Neural crest cell (in vitro differentiated cells): ENCODE data around the gene MNT. TPM values are rescaled to one million over a fixed set of nuclear protein-coding genes. Genes with fewer than 3 reads are reported as not detected.

ENCODE experiments used
- DNase-seq: peaks from one replicate; pipeline ENCODE4 v3.0.0; 2021; ENCODE audit warnings: low read depth, mixed read lengths, low spot score
- H3K27ac Mint-ChIP-seq: one replicate; pipeline ENCODE4 v1.8.0; 2021; ENCODE audit warnings: mild to moderate bottlenecking, mixed read lengths; ENCODE audit not compliant: unreplicated experiment
- H3K27me3 Mint-ChIP-seq: 2 replicates; pipeline ENCODE4 v1.8.0; 2021; ENCODE audit warnings: low read depth, mild to moderate bottlenecking, mixed read lengths
- H3K36me3 Mint-ChIP-seq: 2 replicates; pipeline ENCODE4 v1.8.0; 2021; ENCODE audit warnings: low read depth, mild to moderate bottlenecking, mixed read lengths
- H3K4me1 Mint-ChIP-seq: 2 replicates; pipeline ENCODE4 v1.8.0; 2021; ENCODE audit warnings: mixed read lengths
- H3K4me3 Mint-ChIP-seq: one replicate; pipeline ENCODE4 v1.8.0; 2021; ENCODE audit warnings: mild to moderate bottlenecking, mixed read lengths
- H3K9me3 Mint-ChIP-seq: 2 replicates; pipeline ENCODE4 v1.8.0; 2021; ENCODE audit warnings: mixed read lengths
- total RNA-seq: library from RNA; stranded (reverse); gene quantifications from 2 replicates; pipeline ENCODE4 v1.2.1, GENCODE V29; 2021
- TF ChIP-seq, protein P1 (sequence below): fragments of 200-600 bp; sonication (generic); conservative IDR thresholded peaks from 2 replicates; pipeline ENCODE4 v1.5.0; 2021; ENCODE audit warnings: antibody characterized with exemption, mild to moderate bottlenecking

Gene MNT
- total RNA-seq, 1 donor from 2014 or later: 26.9 TPM

DNA sequence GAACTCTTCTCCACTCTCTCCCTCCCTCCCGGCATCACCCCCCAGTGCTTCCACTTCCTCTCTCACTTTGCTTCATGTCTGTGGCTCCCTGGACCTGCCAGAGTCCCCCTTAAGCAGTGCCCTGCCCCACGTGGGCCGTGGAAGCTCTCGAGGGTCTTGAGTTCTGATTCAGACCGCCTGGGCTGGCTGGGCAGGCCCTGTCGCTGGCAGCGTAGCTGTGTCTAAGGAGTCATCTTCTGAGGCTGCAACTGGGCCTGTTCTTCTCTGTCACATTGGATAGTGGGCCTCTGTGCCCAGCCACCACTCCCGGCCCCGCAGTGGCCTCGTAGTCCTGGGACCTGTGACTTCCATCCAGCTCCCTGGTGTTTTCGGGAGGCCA lies 30.7 kb downstream of the MNT start:
- no peaks in the 10 kb centered on the region for H3K9me3 Mint-ChIP-seq
- peaks cover 19% of the 10 kb centered on the region for H3K4me1 Mint-ChIP-seq
- TF ChIP-seq, protein P1, sequence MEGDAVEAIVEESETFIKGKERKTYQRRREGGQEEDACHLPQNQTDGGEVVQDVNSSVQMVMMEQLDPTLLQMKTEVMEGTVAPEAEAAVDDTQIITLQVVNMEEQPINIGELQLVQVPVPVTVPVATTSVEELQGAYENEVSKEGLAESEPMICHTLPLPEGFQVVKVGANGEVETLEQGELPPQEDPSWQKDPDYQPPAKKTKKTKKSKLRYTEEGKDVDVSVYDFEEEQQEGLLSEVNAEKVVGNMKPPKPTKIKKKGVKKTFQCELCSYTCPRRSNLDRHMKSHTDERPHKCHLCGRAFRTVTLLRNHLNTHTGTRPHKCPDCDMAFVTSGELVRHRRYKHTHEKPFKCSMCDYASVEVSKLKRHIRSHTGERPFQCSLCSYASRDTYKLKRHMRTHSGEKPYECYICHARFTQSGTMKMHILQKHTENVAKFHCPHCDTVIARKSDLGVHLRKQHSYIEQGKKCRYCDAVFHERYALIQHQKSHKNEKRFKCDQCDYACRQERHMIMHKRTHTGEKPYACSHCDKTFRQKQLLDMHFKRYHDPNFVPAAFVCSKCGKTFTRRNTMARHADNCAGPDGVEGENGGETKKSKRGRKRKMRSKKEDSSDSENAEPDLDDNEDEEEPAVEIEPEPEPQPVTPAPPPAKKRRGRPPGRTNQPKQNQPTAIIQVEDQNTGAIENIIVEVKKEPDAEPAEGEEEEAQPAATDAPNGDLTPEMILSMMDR: no peak
- no peaks in the 10 kb centered on the region for H3K27me3 Mint-ChIP-seq
- peak overlapping the region; percentile 81 for H3K27ac Mint-ChIP-seq
- no peaks in the 10 kb centered on the region for H3K36me3 Mint-ChIP-seq
- H3K4me3 Mint-ChIP-seq: no peak overlapping the region
- no peak for DNase-seq

DNA sequence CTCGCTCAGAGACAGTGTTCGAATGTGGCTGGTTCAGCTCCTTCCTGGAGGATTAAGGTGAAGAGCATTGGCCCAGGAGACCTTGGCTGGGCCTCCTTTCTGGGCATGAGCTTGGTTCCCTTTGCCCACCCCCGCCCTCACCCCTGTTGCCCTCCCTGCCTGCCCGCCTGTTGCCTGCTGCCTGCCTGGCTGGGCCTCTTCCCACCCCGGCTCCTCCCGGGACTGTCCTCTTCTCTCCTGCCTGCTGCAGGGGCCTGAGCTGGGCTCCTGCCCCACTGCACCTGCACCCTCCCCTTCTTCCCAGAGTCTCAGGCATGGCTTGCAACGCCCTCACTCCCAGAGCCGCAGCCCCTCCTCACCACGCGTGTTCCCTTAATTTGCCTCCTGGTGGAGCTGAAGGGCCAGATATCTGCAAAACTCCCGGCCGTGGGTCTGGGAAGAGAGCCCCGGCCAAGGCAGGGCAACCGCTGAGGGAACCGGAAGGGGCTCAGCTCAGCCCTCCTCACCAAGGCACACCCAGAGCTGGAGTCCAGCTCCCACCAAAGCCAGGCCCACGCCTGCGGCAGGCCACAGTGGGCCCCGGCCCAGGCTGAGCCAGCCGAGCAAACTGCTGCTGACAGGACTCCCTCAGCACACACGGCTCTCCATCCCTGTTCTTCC lies 31.2 kb downstream of the MNT start:
- Mint-ChIP-seq H3K4me3 (no peak overlapping the region), H3K27me3 (no peaks in the 10 kb centered on the region), H3K4me1 (peaks cover 14% of the 10 kb centered on the region), H3K9me3 (no peaks in the 10 kb centered on the region), H3K36me3 (no peaks in the 10 kb centered on the region), H3K27ac (peak overlapping the region; percentile 81)
- TF ChIP-seq, protein P1: no peak
- no peak for DNase-seq

DNA sequence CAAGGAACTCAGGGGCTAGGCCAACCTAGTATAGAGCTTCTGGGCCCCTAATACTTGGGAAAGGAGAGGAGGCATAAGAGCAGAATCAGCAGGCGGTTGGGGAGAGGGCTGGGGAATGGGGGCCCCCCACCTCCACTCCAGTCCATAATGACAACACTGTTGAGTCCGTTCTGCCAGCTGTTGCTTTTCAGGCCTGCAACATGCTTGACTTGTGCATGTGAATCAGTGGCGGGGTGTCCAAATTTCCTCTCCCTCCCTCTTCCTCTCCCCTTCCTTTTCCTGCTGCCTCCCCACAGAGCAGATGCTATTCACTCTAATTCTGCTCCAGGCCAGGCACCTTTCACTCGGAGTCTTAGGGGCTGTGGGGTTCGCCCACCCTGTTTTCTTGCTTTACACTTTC lies 31.8 kb downstream of the MNT start:
- peak overlapping the region; percentile 78 for H3K27ac Mint-ChIP-seq
- TF ChIP-seq, protein P1: no peak
- H3K4me1 Mint-ChIP-seq: peaks cover 11% of the 10 kb centered on the region
- H3K4me3 Mint-ChIP-seq: no peak overlapping the region
- H3K9me3 Mint-ChIP-seq: no peaks in the 10 kb centered on the region
- no peaks in the 10 kb centered on the region for H3K27me3 Mint-ChIP-seq
- no peak for DNase-seq
- H3K36me3 Mint-ChIP-seq: no peaks in the 10 kb centered on the region

DNA sequence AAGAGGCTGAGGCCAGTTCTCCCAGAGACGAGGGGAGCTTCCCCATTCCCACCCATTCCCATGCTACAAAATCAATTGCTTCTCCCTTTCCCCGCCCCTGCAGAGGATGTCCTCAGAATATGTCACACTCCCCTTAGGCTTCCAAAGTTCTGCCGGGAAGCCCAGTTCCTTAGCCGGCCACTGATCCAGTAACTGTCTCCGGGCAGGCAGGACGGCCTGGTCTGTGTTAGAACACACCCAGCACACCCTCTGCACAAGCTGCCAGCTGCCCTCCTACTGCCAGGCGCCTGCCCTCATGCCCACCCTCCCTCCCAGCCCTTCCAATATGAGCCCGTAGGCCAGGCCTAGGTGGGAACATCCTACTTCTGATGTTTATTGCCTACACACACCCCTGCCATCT lies 32.5 kb downstream of the MNT start:
- no peaks in the 10 kb centered on the region for H3K36me3 Mint-ChIP-seq
- no peak for DNase-seq
- peaks cover 11% of the 10 kb centered on the region for H3K4me1 Mint-ChIP-seq
- no peaks in the 10 kb centered on the region for H3K9me3 Mint-ChIP-seq
- H3K27me3 Mint-ChIP-seq: no peaks in the 10 kb centered on the region
- TF ChIP-seq, protein P1: no peak
- no peak overlapping the region for H3K27ac Mint-ChIP-seq
- H3K4me3 Mint-ChIP-seq: no peak overlapping the region

DNA sequence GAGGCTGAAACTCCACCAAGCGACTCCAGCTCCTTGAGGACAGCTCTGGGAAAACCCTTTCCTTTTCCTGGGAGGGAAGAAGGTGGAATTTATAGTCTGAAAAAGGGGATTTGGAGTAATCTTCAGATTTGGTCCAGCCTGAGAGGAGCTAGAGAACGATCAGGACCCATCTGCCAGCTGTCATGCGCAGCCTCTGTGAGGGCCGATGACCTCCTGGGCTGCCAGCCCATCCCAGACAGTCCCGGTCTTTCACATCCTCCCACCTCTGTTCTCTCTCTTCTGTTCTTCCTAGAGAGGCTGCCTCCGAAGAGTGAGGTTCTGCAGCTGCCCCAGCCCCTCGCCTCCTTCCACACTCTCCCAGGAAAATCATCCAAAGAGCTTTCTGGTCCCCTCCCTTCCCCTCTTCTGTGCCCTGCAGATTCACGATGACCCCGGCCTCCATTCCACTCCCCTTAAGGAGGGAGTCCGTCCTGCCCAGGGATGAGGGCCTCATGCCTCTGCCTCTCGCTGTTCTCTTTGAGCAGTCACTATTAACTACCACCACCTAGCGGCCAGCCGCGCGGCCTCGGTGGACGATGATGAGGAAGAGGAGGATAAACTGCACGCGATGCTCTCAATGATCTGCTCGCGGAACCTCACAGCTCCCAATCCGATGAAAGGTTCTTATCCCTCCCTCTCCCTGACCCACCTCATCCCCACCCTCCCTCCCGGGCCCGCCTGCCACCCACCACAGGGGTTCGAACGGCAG lies 33.9 kb downstream of the MNT start:
- Mint-ChIP-seq H3K27ac (peak overlapping the region; percentile 91), H3K9me3 (no peaks in the 10 kb centered on the region), H3K4me1 (peaks cover 11% of the 10 kb centered on the region), H3K27me3 (no peaks in the 10 kb centered on the region), H3K4me3 (no peak overlapping the region), H3K36me3 (no peaks in the 10 kb centered on the region)
- DNase-seq: peak; percentile 32
- TF ChIP-seq, protein P1: peak; percentile 46
